Psoas muscle (tissue), 8 donors: Measurements from ENCODE around the gene KAZN. TPM values are rescaled to one million over a fixed set of nuclear protein-coding genes. Genes with fewer than 3 reads are reported as not detected.

ENCODE experiments used
- ATAC-seq, 4 donors: fragments of 200-7000 bp; cut with Tn5 transposase; one replicate each; pipeline ENCODE4 v1.9.1; 2020; ENCODE audit warnings: moderate library complexity in 3 of 4, mild to moderate bottlenecking in 2 of 4
- DNase-seq, 2 donors: peaks; one replicate each; pipeline ENCODE4 v3.0.0-alpha.2; 2020
- H3K27ac ChIP-seq: fragments of 200-600 bp; one replicate; pipeline ENCODE4 v1.8.0; 2022
- H3K27me3 ChIP-seq, 3 donors: fragments of 200-600 bp in 1 of 3; one replicate each; pipeline versions ENCODE4 v1.6.1 to v1.8.0; 2013 to 2022; ENCODE audit warnings: low read length in 2 of 3, mild to moderate bottlenecking in 2 of 3, moderate library complexity in 1 of 3; ENCODE audit not compliant: insufficient read depth in 3 of 3
- H3K36me3 ChIP-seq, 2 donors: fragments of 200-600 bp in 1 of 2; one replicate each; pipeline versions ENCODE4 v1.6.1 to v1.8.0; 2013 to 2022; ENCODE audit warnings: low read depth in 1 of 2, mild to moderate bottlenecking in 1 of 2, moderate library complexity in 1 of 2; ENCODE audit not compliant: insufficient read depth in 1 of 2
- H3K4me1 ChIP-seq: fragments of 200-600 bp; one replicate; pipeline ENCODE4 v1.8.0; 2022
- H3K4me3 ChIP-seq: fragments of 200-600 bp; one replicate; pipeline ENCODE4 v1.8.0; 2022; ENCODE audit warnings: mild to moderate bottlenecking
- H3K9me3 ChIP-seq: fragments of 200-600 bp; one replicate; pipeline ENCODE4 v1.8.0; 2022
- CTCF ChIP-seq: fragments of 200-600 bp; IDR thresholded peaks from one replicate; pipeline ENCODE4 v1.8.0; 2022; ENCODE audit warnings: antibody characterized with exemption
- WGBS, 3 donors: extraction: QIAGEN DNeasy Blood & Tissue Kit; methylation state at CpG; one replicate each; pipeline versions ENCODE4 v1.1.6 to v1.1.7; 2013; 5-methylcytosine and 5-hydroxymethylcytosine counted together
- intact Hi-C, 2 donors: fragments of 100-400 bp; cut with DNase I; formaldehyde crosslinking; loops; one replicate each; pipeline versions ENCODE4 v1.11.0 to v1.14.2; 2022
- polyA plus RNA-seq, 3 donors: library from polyadenylated mRNA; stranded (reverse); fragments of 200-250 nt; gene quantifications; one replicate each; pipeline ENCODE4 v1.2.3, GENCODE V29; 2013
- total RNA-seq, 4 donors: library from RNA; stranded (reverse); fragmentation: NEBNext Ultra II Directional in 2 of 4; extraction: Animal tissue kit (Norgen Biotek cat#: 25700) in 2 of 4; gene quantifications; one replicate each; pipeline versions ENCODE4 v1.2.1 to v1.2.4, GENCODE V29; 2021 to 2023
- donor health status: healthy with polysubstance abuse.
- donor health status: DM: no; HTN: no; CAD: no; lungs with moderate emphysema.
- donor health status: Bipolar disorder and iron deficiency.
- donor health status: healthy.
- donor health status: DM: yes; HTN: yes; CAD: no.
- donor health status: DM: no; HTN: no; CAD: no.
- donor health status: DM: no; HTN: no; CAD: no.
- donor health status: DM: yes; HTN: yes; CAD: no.

KAZN gene
- total and polyA plus RNA-seq, 7 donors: 0.23 to 2.3 (median 0.97) TPM

- intact Hi-C loops: no loop called here
- DNase-seq: no peak
- no peak for ATAC-seq
- Histone ChIP-seq H3K9me3 (no peaks in the 10 kb centered on the region), H3K4me3 (no peak overlapping the region), H3K27me3 (peaks cover 0 to 21% (median 0%) of the 10 kb centered on the region in 3 donors), H3K36me3 (no peaks in the 10 kb centered on the region), H3K27ac (no peak overlapping the region), H3K4me1 (no peaks in the 10 kb centered on the region)
- no peak for TF ChIP-seq CTCF
Measured at GRCh38 chr1:14897080-14897449, 298.6 kb downstream of the KAZN start.

GRCh38 chr1:14897547-14897946, 299.1 kb downstream of the KAZN start:
- intact Hi-C loops: no loop called here
- DNase-seq (no peak), ATAC-seq (no peak)
- H3K27me3 ChIP-seq: peaks cover 0 to 21% (median 0%) of the 10 kb centered on the region in 3 donors
- no peaks in the 10 kb centered on the region for H3K4me1 ChIP-seq
- H3K36me3 ChIP-seq: no peaks in the 10 kb centered on the region
- WGBS, 3 donors: 79 to 82% (median 80%) methylated on average over 4 of the region's 4 CpGs
- no peak for TF ChIP-seq CTCF
- H3K27ac ChIP-seq: no peak overlapping the region
- H3K4me3 ChIP-seq: no peak overlapping the region
- H3K9me3 ChIP-seq: no peaks in the 10 kb centered on the region

GRCh38 chr1:14897997-14898645, 299.6 kb downstream of the KAZN start:
- H3K27ac ChIP-seq: no peak overlapping the region
- H3K4me1 ChIP-seq: no peaks in the 10 kb centered on the region
- H3K9me3 ChIP-seq: no peaks in the 10 kb centered on the region
- no peaks in the 10 kb centered on the region for H3K36me3 ChIP-seq
- peaks cover 0 to 21% (median 0%) of the 10 kb centered on the region in 3 donors for H3K27me3 ChIP-seq
- no peak for DNase-seq
- 91 to 93% (median 93%) methylated on average over 7 of the region's 7 CpGs for WGBS, 3 donors
- intact Hi-C loops: no loop called here
- no peak for ATAC-seq
- no peak overlapping the region for H3K4me3 ChIP-seq
- TF ChIP-seq CTCF: no peak

- Histone ChIP-seq H3K27me3 (peaks cover 0 to 15% (median 0%) of the 10 kb centered on the region in 3 donors), H3K27ac (no peak overlapping the region), H3K9me3 (no peaks in the 10 kb centered on the region), H3K4me3 (no peak overlapping the region), H3K4me1 (no peaks in the 10 kb centered on the region), H3K36me3 (no peaks in the 10 kb centered on the region)
- DNase-seq (no peak), ATAC-seq (no peak)
- WGBS, 3 donors: 56 to 63% (median 59%) methylated on average over 11 of the region's 11 CpGs
- no peak for TF ChIP-seq CTCF
- intact Hi-C loops: no loop called here
Measured at GRCh38 chr1:14899686-14900085, 301.2 kb downstream of the KAZN start.

GRCh38 chr1:14901371-14901954, 303.0 kb downstream of the KAZN start:
- TF ChIP-seq CTCF: no peak

More at GRCh38 chr1:14901371-14901954, 303.0 kb downstream of the KAZN start:
- H3K36me3 ChIP-seq: no peaks in the 10 kb centered on the region
- ATAC-seq: no peak
- no peak overlapping the region for H3K27ac ChIP-seq
- H3K4me3 ChIP-seq: no peak overlapping the region
- no peaks in the 10 kb centered on the region for H3K4me1 ChIP-seq
- 66 to 72% (median 70%) methylated on average over 8 of the region's 8 CpGs for WGBS, 3 donors
- intact Hi-C loops: no loop called here
- H3K27me3 ChIP-seq: peaks cover 0 to 11% (median 0%) of the 10 kb centered on the region in 3 donors
- H3K9me3 ChIP-seq: no peaks in the 10 kb centered on the region
- no peak for DNase-seq
